NB4 (cell line): Measurements from ENCODE around the gene SH2D3C.
"Not testable (repeated sequence)": the region's sequence is repeated elsewhere in the genome, so short reads cannot be mapped to it uniquely, and the experiment has no call there.

Experiments
- DNase-seq: peaks from one replicate; pipeline ENCODE4 v3.0.0; 2010; ENCODE audit warnings: low read depth
- H3K4me3 ChIP-seq: one replicate; pipeline ENCODE4 v1.5.1; 2011; ENCODE audit warnings: mild to moderate bottlenecking, low read depth, low read length, moderate library complexity
- MYC ChIP-seq: IDR thresholded peaks from 2 replicates; pipeline ENCODE4 v1.6.1; 2011; ENCODE audit warnings: low read depth, low read length
- POLR2A ChIP-seq: IDR thresholded peaks from 2 replicates; pipeline ENCODE4 v1.6.1; 2011; ENCODE audit warnings: mild to moderate bottlenecking; ENCODE audit not compliant: insufficient read length; ENCODE audit errors: extremely low read depth
- TF ChIP-seq, protein P1 (sequence below): IDR thresholded peaks from one replicate; pipeline ENCODE4 v1.5.1; 2012; ENCODE audit warnings: low read depth, low read length
- TF ChIP-seq, protein P2 (sequence below): IDR thresholded peaks from 2 replicates; pipeline ENCODE4 v1.6.1; 2011; ENCODE audit warnings: low read depth, low read length

Gene SH2D3C

DNA sequence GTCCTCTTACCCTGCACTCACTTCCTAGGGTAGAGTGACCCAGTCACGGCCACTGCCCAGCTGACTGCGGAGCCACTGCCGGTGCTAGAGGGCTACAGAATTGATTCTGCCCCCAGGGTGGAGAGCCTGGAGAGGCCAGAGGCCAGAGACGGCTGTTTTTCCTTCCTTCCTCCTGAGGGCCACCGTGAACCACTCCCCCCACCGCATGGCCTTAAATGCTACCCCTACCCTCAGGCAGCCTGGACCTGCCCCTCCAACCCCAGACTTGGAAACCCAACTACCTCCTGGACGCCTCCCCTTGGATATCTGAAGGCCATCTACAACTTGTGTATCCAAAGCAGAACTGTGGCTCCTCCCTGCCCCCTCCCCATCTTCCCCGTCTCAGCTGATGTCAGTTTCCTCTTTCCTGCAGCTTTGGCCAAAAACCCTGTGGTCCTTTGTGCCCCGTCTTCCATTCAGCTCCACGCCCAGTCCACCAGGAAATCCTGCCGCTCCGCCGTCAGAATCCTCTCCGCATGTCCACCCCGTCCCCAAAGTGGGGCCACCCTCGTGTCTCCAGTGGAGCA, 16.3 kb downstream of the SH2D3C start:
- H3K4me3 ChIP-seq, result no peak overlapping the region
- peak; percentile 18 for DNase-seq
- TF ChIP-seq, protein P1, sequence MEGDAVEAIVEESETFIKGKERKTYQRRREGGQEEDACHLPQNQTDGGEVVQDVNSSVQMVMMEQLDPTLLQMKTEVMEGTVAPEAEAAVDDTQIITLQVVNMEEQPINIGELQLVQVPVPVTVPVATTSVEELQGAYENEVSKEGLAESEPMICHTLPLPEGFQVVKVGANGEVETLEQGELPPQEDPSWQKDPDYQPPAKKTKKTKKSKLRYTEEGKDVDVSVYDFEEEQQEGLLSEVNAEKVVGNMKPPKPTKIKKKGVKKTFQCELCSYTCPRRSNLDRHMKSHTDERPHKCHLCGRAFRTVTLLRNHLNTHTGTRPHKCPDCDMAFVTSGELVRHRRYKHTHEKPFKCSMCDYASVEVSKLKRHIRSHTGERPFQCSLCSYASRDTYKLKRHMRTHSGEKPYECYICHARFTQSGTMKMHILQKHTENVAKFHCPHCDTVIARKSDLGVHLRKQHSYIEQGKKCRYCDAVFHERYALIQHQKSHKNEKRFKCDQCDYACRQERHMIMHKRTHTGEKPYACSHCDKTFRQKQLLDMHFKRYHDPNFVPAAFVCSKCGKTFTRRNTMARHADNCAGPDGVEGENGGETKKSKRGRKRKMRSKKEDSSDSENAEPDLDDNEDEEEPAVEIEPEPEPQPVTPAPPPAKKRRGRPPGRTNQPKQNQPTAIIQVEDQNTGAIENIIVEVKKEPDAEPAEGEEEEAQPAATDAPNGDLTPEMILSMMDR, result no peak
- TF ChIP-seq MYC, result no peak
- TF ChIP-seq, protein P2, sequence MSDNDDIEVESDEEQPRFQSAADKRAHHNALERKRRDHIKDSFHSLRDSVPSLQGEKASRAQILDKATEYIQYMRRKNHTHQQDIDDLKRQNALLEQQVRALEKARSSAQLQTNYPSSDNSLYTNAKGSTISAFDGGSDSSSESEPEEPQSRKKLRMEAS, result no peak
- TF ChIP-seq POLR2A, result no peak

DNA sequence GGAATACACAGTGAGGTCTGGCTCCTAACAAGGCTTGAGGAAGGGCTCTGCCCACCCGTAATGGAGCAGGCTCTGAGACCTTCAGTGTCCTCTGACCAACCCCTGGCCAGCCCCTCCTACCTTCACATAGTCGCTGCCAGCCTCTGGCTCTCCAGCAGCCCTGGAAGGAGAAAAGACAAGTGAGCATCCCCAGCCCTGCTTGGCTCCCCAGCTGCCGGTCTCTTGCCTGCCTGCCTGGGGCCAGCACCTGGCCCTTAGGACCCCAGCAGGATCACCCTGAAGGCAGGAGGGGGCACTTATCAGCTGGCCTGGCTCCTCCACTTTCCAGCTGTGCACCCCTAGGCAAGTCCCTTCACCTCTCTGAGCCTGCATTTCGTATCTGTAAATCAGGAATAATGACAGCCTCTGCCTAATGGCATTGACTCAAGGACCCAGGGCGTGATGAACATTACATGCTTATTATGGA, 16.9 kb downstream of the SH2D3C start:
- no peak overlapping the region for H3K4me3 ChIP-seq
- TF ChIP-seq POLR2A (no peak), MYC (no peak)
- TF ChIP-seq, protein P1, result no peak
- TF ChIP-seq, protein P2, result no peak
- no peak for DNase-seq

DNA sequence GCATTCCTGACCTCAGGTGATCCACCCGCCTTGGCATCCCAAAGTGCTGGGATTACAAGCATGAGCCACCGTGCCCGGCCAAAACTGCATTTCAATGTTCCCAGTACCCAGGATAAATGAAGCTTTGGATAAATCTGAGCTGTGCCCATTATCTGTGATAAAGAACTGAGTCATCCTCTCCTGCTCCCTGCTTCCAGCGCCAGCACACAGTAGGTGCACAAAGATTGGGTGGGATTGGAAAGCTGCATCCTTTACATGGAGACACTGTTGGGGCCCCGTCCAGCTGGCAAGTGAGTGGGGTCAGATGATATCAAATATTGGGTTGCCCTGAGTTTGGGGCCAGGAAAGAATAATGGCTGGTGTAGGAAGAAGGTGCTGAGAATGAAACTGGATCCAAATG, 17.4 kb downstream of the SH2D3C start:
- no peak overlapping the region for H3K4me3 ChIP-seq
- no peak for DNase-seq
- TF ChIP-seq, protein P2, result no peak
- TF ChIP-seq, protein P1, result no peak
- no peak for TF ChIP-seq MYC
- TF ChIP-seq POLR2A, result no peak

DNA sequence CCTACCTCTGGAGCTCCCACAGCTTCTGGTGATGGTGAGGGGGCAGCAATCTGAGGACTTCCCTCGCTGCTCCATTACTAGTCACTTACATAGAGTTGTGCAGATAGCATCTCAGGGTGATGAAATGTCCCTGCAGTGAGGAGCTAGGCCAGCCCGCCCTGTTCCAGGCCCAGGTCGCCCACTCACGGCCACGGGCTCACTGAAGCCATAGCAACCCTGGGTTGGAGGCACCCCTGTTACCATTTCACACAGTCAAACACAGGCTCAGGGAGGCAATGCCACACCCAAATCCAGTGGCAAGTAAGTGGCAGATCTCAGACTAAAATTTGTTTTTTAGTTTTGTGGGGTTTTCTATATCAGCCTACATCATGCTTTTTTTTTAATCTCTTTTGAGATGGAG, 19.6 kb downstream of the SH2D3C start:
- H3K4me3 ChIP-seq, result no peak overlapping the region
- no peak for TF ChIP-seq MYC
- TF ChIP-seq, protein P2, result no peak
- TF ChIP-seq, protein P1, result no peak
- TF ChIP-seq POLR2A, result no peak
- DNase-seq, result peak; percentile 15

DNA sequence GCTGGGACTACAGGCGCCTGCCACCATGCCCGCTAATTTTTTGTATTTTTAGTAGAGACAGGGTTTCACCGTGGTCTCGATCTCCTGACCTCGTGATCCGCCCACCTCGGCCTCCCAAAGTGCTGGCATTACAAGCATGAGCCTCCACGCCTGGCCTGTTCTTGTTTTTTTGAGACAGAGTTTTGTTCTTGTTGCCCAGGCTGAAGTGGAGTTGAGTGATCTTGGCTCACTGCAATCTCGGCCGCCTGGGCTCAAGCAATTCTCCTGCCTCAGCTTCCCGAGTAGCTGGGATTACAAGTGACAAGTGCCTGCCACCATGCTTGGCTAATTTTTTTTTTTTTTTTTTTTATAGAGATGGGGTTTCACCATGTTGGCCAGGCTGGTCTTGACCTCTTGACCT, 21.7 kb downstream of the SH2D3C start:
- DNase-seq, H3K4me3 ChIP-seq: not testable (repeated sequence)

DNA sequence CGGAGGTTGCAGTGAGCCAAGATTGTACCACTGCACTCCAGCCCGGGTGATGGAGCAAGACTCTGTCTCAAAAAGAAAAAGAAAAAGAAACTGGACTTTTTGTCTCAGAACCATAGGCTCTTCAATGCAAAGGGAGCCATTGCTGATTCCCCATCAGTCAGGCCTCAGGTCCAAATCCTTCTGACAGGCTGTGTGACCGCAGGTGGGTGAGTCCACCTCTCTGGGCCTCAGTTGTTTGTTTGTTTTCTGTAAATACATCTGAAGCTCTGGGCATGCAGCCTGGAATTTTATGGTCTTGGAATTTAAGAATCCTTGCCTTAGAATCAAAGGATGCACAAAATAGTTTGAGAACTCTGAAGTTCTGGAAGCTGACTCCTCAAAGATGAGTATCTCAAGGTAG, 22.2 kb downstream of the SH2D3C start:
- H3K4me3 ChIP-seq, result no peak overlapping the region
- no peak for DNase-seq
- TF ChIP-seq, protein P1, result no peak
- no peak for TF ChIP-seq MYC
- TF ChIP-seq POLR2A, result no peak
- TF ChIP-seq, protein P2, result no peak
